ENCODE measurements around the gene BORCS5. TPM values are rescaled to one million over a fixed set of nuclear protein-coding genes. Genes with fewer than 3 reads are reported as not detected.
A peak's percentile ranks its signal among the peaks of the same experiment; 100 is the strongest.

Gene BORCS5
- total RNA-seq, 1 experiment from 2014 or later = 17.7 TPM

GRCh38 chr12:12447236-12447635 is 90.4 kb downstream of the BORCS5 start:
- Histone ChIP-seq H3K9me3 (ENCODE audit: low read depth, low read length, poor library complexity, severe bottlenecking) (no peaks in the 10 kb centered on the region), H3K27ac (ENCODE audit: low read depth, low read length, poor library complexity, severe bottlenecking) (no peak overlapping the region), H3K27me3 (replicated peaks; ENCODE audit: insufficient read depth, low read depth, low read length, poor library complexity) (no peaks in the 10 kb centered on the region), H3K4me1 (ENCODE audit: insufficient read depth, low read length, poor library complexity, severe bottlenecking) (peaks cover 4% of the 10 kb centered on the region), H3K36me3 (ENCODE audit: insufficient read depth, low read length, poor library complexity, severe bottlenecking) (no peaks in the 10 kb centered on the region), H3K4me3 (ENCODE audit: low read depth, low read length, poor library complexity, severe bottlenecking) (no peak overlapping the region)
- no TSS peak for BruUV-seq (replicated peaks)
- ChIA-PET CTCF (no interaction called here), POLR2A (ENCODE audit: low non-redundant PET) (no interaction called here)
- intact Hi-C loops (cut with micrococcal nuclease; ENCODE audit: unreplicated experiment) = no loop called here
- TF ChIP-seq, protein P1, sequence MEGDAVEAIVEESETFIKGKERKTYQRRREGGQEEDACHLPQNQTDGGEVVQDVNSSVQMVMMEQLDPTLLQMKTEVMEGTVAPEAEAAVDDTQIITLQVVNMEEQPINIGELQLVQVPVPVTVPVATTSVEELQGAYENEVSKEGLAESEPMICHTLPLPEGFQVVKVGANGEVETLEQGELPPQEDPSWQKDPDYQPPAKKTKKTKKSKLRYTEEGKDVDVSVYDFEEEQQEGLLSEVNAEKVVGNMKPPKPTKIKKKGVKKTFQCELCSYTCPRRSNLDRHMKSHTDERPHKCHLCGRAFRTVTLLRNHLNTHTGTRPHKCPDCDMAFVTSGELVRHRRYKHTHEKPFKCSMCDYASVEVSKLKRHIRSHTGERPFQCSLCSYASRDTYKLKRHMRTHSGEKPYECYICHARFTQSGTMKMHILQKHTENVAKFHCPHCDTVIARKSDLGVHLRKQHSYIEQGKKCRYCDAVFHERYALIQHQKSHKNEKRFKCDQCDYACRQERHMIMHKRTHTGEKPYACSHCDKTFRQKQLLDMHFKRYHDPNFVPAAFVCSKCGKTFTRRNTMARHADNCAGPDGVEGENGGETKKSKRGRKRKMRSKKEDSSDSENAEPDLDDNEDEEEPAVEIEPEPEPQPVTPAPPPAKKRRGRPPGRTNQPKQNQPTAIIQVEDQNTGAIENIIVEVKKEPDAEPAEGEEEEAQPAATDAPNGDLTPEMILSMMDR (conservative IDR thresholded peaks at IDR 0.05; ENCODE audit: low read depth, low read length) = no peak
- TF ChIP-seq EZH2 (IDR thresholded peaks at IDR 0.05; ENCODE audit: borderline replicate concordance, low read depth, low read length, poor library complexity, severe bottlenecking) = no peak
- no peak for DNase-seq (ENCODE audit: low spot score)

DNA sequence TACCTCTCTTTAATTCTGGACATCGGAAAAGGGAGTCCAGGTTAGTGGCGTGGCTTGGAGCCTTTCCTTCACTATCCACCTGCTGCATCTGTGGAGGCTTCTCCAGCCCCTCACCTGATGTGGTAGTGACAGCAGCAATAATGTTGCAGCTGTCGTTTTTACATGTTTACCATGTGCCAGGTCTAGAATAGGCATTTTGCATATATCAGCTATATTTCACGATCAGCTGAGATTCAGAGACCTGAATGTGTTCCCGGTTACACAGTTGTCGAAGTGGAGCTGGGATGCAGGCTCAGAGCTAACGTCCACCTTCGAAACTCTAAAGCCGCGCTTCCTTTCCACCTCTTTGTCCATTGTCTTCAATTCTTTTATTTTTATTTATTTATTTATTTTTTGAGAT is 91.0 kb downstream of the BORCS5 start:
- no peak for DNase-seq (ENCODE audit: low spot score)
- CTCF ChIA-PET = no interaction called here
- intact Hi-C loops (cut with micrococcal nuclease; ENCODE audit: unreplicated experiment) = no loop called here
- H3K4me1 ChIP-seq (ENCODE audit: insufficient read depth, low read length, poor library complexity, severe bottlenecking) = no peaks in the 10 kb centered on the region
- no TSS peak for BruUV-seq (replicated peaks)
- H3K27me3 ChIP-seq (replicated peaks; ENCODE audit: insufficient read depth, low read depth, low read length, poor library complexity) = no peaks in the 10 kb centered on the region
- H3K36me3 ChIP-seq (ENCODE audit: insufficient read depth, low read length, poor library complexity, severe bottlenecking) = no peaks in the 10 kb centered on the region
- POLR2A ChIA-PET (ENCODE audit: low non-redundant PET) = interaction anchor here (0.6 kb wide), 1 partner anchor 71 kb away, joined by 4 read pairs; no protein-coding TSS in a partner anchor
- no peak for TF ChIP-seq EZH2 (IDR thresholded peaks at IDR 0.05; ENCODE audit: borderline replicate concordance, low read depth, low read length, poor library complexity, severe bottlenecking)
- TF ChIP-seq, protein P1 (conservative IDR thresholded peaks at IDR 0.05; ENCODE audit: low read depth, low read length) = no peak
- H3K4me3 ChIP-seq (ENCODE audit: low read depth, low read length, poor library complexity, severe bottlenecking) = no peak overlapping the region
- H3K9me3 ChIP-seq (ENCODE audit: low read depth, low read length, poor library complexity, severe bottlenecking) = no peaks in the 10 kb centered on the region
- no peak overlapping the region for H3K27ac ChIP-seq (ENCODE audit: low read depth, low read length, poor library complexity, severe bottlenecking)

GRCh38 chr12:12449533-12450025 is 92.7 kb downstream of the BORCS5 start:
- BruUV-seq (replicated peaks) = no TSS peak
- no peaks in the 10 kb centered on the region for H3K27me3 ChIP-seq (replicated peaks; ENCODE audit: insufficient read depth, low read depth, low read length, poor library complexity)
- no peaks in the 10 kb centered on the region for H3K36me3 ChIP-seq (ENCODE audit: insufficient read depth, low read length, poor library complexity, severe bottlenecking)
- CTCF ChIA-PET = no interaction called here
- no peak overlapping the region for H3K4me3 ChIP-seq (ENCODE audit: low read depth, low read length, poor library complexity, severe bottlenecking)
- intact Hi-C loops (cut with micrococcal nuclease; ENCODE audit: unreplicated experiment) = no loop called here
- H3K4me1 ChIP-seq (ENCODE audit: insufficient read depth, low read length, poor library complexity, severe bottlenecking) = no peaks in the 10 kb centered on the region
- peak; percentile 41 for DNase-seq (ENCODE audit: low spot score)
- TF ChIP-seq EZH2 (IDR thresholded peaks at IDR 0.05; ENCODE audit: borderline replicate concordance, low read depth, low read length, poor library complexity, severe bottlenecking) = no peak
- TF ChIP-seq, protein P1 (conservative IDR thresholded peaks at IDR 0.05; ENCODE audit: low read depth, low read length) = no peak
- no peaks in the 10 kb centered on the region for H3K9me3 ChIP-seq (ENCODE audit: low read depth, low read length, poor library complexity, severe bottlenecking)
- H3K27ac ChIP-seq (ENCODE audit: low read depth, low read length, poor library complexity, severe bottlenecking) = no peak overlapping the region
- POLR2A ChIA-PET (ENCODE audit: low non-redundant PET) = no interaction called here

Measured in A673 (cell line).